Vagina (tissue), 2 donors: Measurements from ENCODE around the gene COLEC12. TPM values are rescaled to one million over a fixed set of nuclear protein-coding genes. Genes with fewer than 3 reads are reported as not detected.

Source experiments
- DNase-seq, 2 donors: peaks; one replicate each; pipeline ENCODE4 v3.0.0-alpha.2; 2017; ENCODE audit errors: extremely low spot score in 2 of 2
- H3K27ac ChIP-seq: fragments of 200-600 bp; sonication (generic); one replicate; pipeline ENCODE4 v1.5.1; 2019
- H3K27me3 ChIP-seq: fragments of 200-600 bp; sonication (generic); one replicate; pipeline ENCODE4 v1.5.1; 2019
- H3K36me3 ChIP-seq, 2 donors: fragments of 200-600 bp; sonication (generic); one replicate each; pipeline ENCODE4 v1.5.1; 2017 to 2019
- H3K4me1 ChIP-seq: fragments of 200-600 bp; sonication (generic); one replicate; pipeline ENCODE4 v1.5.1; 2019
- H3K4me3 ChIP-seq, 2 donors: fragments of 200-600 bp; sonication (generic); 1 replicate in 1 of 2; 2 replicates in 1 of 2; pipeline ENCODE4 v1.5.1; 2016 to 2019
- H3K9me3 ChIP-seq: fragments of 200-600 bp; sonication (generic); one replicate; pipeline ENCODE4 v1.5.1; 2019
- POLR2A ChIP-seq, 2 donors: fragments of 450-650 bp; IDR thresholded peaks; one replicate each; pipeline ENCODE4 v1.6.1; 2017; ENCODE audit warnings: antibody characterized with exemption in 2 of 2, mild to moderate bottlenecking in 2 of 2, moderate library complexity in 2 of 2
- POLR2AphosphoS5 ChIP-seq, 2 donors: sonication (generic); formaldehyde crosslinking; IDR thresholded peaks; one replicate each; pipeline ENCODE4 v1.9.0; 2017; ENCODE audit warnings: antibody characterized with exemption in 2 of 2, mild to moderate bottlenecking in 2 of 2, low read depth in 1 of 2; ENCODE audit not compliant: insufficient read depth in 1 of 2
- intact Hi-C: fragments of 100-400 bp; cut with DNase I; formaldehyde crosslinking; loops from one replicate; pipeline ENCODE4 v1.15.1; 2023
- total RNA-seq: library from RNA; depleted of rRNA; stranded (reverse); fragments of >200 nt; gene quantifications from one replicate; pipeline ENCODE4 v1.2.3, GENCODE V29; 2016
- TF ChIP-seq, protein P1 (sequence below), 3 experiments: fragments of 450-650 bp in 2 of 3; fragments of 200-600 bp in 1 of 3; sonication (generic) in 1 of 3; IDR thresholded peaks; one replicate each; pipeline ENCODE4 v1.5.1; 2017 to 2019; ENCODE audit warnings: antibody characterized with exemption in 3 of 3, mild to moderate bottlenecking in 2 of 3, moderate library complexity in 2 of 3

The COLEC12 gene
- total RNA-seq, 1 donor from 2014 or later, result 18.9 TPM

DNA sequence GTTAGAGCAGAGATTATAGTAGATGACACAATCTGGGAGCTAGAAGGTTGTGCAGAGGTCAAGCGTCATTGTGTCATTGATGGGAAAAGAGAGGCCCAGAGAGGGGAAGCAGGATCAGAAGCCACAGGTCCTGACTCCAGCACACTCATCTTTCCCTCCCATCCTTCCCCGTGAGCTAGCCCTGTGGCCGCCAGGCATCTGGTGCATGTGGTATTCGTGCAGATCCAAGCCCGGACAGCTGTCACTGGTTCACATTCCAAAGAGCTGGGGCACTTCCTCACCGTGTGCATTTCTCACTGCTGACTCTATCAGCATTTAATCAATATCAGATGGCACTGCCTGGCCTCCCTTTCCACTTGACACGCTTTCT lies 138.6 kb downstream of the COLEC12 start:
- intact Hi-C loops, result no loop called here
- no peak for DNase-seq
- Histone ChIP-seq H3K36me3 (no peaks in the 10 kb centered on the region), H3K27ac (no peak overlapping the region), H3K9me3 (no peaks in the 10 kb centered on the region), H3K4me1 (peaks cover 14% of the 10 kb centered on the region), H3K4me3 (no peak overlapping the region), H3K27me3 (no peaks in the 10 kb centered on the region)
- no peak for TF ChIP-seq POLR2A (IDR thresholded peaks at IDR 0.05)
- TF ChIP-seq POLR2AphosphoS5 (IDR thresholded peaks at IDR 0.05; ENCODE audit: insufficient read depth in 1 of 2, low read depth in 1 of 2), result no peak
- TF ChIP-seq, protein P1, sequence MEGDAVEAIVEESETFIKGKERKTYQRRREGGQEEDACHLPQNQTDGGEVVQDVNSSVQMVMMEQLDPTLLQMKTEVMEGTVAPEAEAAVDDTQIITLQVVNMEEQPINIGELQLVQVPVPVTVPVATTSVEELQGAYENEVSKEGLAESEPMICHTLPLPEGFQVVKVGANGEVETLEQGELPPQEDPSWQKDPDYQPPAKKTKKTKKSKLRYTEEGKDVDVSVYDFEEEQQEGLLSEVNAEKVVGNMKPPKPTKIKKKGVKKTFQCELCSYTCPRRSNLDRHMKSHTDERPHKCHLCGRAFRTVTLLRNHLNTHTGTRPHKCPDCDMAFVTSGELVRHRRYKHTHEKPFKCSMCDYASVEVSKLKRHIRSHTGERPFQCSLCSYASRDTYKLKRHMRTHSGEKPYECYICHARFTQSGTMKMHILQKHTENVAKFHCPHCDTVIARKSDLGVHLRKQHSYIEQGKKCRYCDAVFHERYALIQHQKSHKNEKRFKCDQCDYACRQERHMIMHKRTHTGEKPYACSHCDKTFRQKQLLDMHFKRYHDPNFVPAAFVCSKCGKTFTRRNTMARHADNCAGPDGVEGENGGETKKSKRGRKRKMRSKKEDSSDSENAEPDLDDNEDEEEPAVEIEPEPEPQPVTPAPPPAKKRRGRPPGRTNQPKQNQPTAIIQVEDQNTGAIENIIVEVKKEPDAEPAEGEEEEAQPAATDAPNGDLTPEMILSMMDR (IDR thresholded peaks at IDR 0.05), result no peak

DNA sequence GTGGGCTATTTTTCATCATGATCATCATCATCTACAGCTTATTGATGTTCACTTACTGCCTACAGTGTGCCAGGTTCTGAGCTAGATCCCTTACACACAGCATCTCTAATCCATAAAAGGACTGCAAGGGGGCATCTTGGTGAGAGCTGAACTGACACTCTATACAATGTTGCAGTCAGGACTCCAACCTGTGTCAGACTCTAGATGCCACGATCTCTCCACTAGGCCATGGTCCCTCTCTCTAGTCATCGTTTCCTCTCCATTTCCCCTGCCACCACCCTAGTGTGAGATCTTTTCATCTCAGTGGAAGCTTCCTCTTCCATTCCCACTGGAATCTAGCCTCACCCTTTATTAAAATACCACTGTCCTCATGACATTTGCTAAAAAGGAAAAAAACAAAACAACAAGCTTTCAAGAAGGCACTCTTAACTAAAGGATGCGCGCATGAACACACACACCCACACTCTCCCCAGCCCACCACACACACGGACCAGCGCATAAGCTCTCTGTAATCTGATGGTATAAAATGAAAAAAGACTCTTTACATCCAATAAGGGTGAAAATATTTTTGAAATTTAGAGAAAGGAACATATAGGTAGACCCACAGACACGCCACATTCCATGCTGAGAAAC lies 139.3 kb downstream of the COLEC12 start:
- intact Hi-C loops, result no loop called here
- Histone ChIP-seq H3K27ac (no peak overlapping the region), H3K36me3 (no peaks in the 10 kb centered on the region), H3K4me3 (no peak overlapping the region), H3K4me1 (peaks cover 14% of the 10 kb centered on the region), H3K27me3 (no peaks in the 10 kb centered on the region), H3K9me3 (no peaks in the 10 kb centered on the region)
- TF ChIP-seq POLR2AphosphoS5 (IDR thresholded peaks at IDR 0.05; ENCODE audit: insufficient read depth in 1 of 2, low read depth in 1 of 2), result no peak
- TF ChIP-seq, protein P1 (IDR thresholded peaks at IDR 0.05), result no peak
- no peak for TF ChIP-seq POLR2A (IDR thresholded peaks at IDR 0.05)
- no peak for DNase-seq

GRCh38 chr18:360676-361075 lies 139.8 kb downstream of the COLEC12 start:
- peaks cover 14% of the 10 kb centered on the region for H3K4me1 ChIP-seq
- TF ChIP-seq, protein P1 (IDR thresholded peaks at IDR 0.05), result no peak
- TF ChIP-seq POLR2A (IDR thresholded peaks at IDR 0.05), result no peak
- TF ChIP-seq POLR2AphosphoS5 (IDR thresholded peaks at IDR 0.05; ENCODE audit: insufficient read depth in 1 of 2, low read depth in 1 of 2), result no peak

GRCh38 chr18:356778-357177 lies 143.7 kb downstream of the COLEC12 start:
- H3K27me3 ChIP-seq, result no peaks in the 10 kb centered on the region
- H3K4me1 ChIP-seq, result peaks cover 3% of the 10 kb centered on the region
- intact Hi-C loops, result no loop called here
- H3K4me3 ChIP-seq, result no peak overlapping the region
- H3K36me3 ChIP-seq, result no peaks in the 10 kb centered on the region
- no peaks in the 10 kb centered on the region for H3K9me3 ChIP-seq
- no peak for DNase-seq
- TF ChIP-seq POLR2AphosphoS5 (IDR thresholded peaks at IDR 0.05; ENCODE audit: insufficient read depth in 1 of 2, low read depth in 1 of 2) (no peak), POLR2A (IDR thresholded peaks at IDR 0.05) (no peak)
- TF ChIP-seq, protein P1 (IDR thresholded peaks at IDR 0.05), result no peak
- H3K27ac ChIP-seq, result no peak overlapping the region

More at GRCh38 chr18:360676-361075, 139.8 kb downstream of the COLEC12 start:
- intact Hi-C loops, result no loop called here
- H3K4me3 ChIP-seq, result no peak overlapping the region
- no peak for DNase-seq
- no peaks in the 10 kb centered on the region for H3K9me3 ChIP-seq
- no peaks in the 10 kb centered on the region for H3K27me3 ChIP-seq
- no peak overlapping the region for H3K27ac ChIP-seq
- no peaks in the 10 kb centered on the region for H3K36me3 ChIP-seq

DNA sequence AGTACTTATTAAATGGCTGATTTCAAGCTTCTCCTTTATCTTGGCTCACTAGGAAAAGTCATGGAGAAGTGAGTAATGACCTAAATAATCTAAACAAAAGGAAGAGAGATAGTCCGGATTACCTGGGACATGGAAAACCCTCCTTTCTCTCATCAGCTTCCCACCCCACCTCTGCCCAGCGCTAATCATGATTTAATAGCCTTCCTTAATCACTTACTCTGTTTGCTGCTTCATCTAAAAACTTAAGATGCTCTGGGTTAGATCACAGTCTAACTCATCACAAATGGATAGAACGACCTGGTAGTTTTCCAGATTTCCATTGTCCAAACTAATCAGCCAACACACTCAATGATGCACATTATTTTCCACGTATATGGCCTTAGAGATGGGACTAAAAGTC lies 144.8 kb downstream of the COLEC12 start:
- intact Hi-C loops, result no loop called here
- peaks cover 3% of the 10 kb centered on the region for H3K4me1 ChIP-seq
- no peak overlapping the region for H3K27ac ChIP-seq
- H3K9me3 ChIP-seq, result no peaks in the 10 kb centered on the region
- no peak for DNase-seq
- TF ChIP-seq, protein P1 (IDR thresholded peaks at IDR 0.05), result no peak
- TF ChIP-seq POLR2AphosphoS5 (IDR thresholded peaks at IDR 0.05; ENCODE audit: insufficient read depth in 1 of 2, low read depth in 1 of 2), result no peak
- TF ChIP-seq POLR2A (IDR thresholded peaks at IDR 0.05), result no peak
- H3K27me3 ChIP-seq, result no peaks in the 10 kb centered on the region
- no peak overlapping the region for H3K4me3 ChIP-seq
- no peaks in the 10 kb centered on the region for H3K36me3 ChIP-seq
